ENCODE results near the gene YAF2.

DNA sequence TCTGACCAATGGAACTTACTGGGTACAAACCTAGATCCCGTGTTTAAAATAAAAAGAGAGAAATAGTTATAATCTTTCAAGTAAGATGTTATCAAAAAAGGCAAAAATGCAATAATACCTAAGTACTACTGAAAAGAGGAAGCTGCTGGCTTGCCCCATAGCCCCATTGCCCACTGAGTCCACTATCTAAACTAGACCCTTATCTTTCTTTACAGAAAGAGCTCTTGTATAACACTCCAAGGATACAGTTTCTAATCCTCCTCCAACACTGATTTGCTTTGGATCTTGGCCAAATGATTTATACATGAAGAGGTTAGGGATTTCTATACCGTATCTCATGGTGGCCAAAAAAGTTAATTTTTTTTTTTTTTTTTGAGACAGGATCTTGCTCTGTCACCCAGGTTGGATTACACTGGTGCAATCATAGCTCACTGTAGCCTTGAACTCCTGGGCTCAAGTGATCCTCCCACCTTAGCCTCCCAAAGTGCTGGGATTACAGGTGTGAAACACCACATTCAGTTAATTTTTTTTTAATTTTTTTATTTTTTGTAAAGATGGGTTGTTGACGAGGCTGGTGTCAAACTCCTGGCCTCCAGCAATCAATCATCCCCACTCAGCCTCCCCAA lies 96.0 kb downstream of the YAF2 start:
- TF ChIP-seq, protein P1, sequence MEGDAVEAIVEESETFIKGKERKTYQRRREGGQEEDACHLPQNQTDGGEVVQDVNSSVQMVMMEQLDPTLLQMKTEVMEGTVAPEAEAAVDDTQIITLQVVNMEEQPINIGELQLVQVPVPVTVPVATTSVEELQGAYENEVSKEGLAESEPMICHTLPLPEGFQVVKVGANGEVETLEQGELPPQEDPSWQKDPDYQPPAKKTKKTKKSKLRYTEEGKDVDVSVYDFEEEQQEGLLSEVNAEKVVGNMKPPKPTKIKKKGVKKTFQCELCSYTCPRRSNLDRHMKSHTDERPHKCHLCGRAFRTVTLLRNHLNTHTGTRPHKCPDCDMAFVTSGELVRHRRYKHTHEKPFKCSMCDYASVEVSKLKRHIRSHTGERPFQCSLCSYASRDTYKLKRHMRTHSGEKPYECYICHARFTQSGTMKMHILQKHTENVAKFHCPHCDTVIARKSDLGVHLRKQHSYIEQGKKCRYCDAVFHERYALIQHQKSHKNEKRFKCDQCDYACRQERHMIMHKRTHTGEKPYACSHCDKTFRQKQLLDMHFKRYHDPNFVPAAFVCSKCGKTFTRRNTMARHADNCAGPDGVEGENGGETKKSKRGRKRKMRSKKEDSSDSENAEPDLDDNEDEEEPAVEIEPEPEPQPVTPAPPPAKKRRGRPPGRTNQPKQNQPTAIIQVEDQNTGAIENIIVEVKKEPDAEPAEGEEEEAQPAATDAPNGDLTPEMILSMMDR (IDR thresholded peaks at IDR 0.05; ENCODE audit: borderline replicate concordance, extremely low read depth, low read length, poor library complexity, severe bottlenecking) = no peak
- no peak for TF ChIP-seq EZH2 (IDR thresholded peaks at IDR 0.05; ENCODE audit: borderline replicate concordance, low read depth, low read length, severe bottlenecking)

All from DND-41 (cell line).